ENCODE results near the gene PTPN2.

DNA sequence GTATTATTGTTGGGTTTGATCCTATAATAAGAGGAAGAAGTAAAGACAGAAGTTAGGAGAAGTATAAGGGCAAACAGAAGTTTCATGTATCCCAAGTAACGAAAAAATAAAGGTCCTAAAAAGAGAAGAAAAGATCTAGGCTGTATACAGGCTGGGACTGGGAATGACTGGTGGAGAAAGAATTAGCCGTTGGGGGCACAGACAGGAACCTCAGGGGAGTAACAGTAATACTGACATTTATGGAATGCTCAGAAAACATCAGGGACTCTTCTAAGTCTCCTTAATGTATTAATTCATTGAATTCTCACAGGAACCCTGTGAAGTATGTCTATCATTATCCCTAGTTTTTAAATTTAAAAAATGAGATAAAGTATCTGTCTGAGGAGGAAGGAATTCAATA is 67.6 kb downstream of the PTPN2 start:
- TF ChIP-seq, protein P1, sequence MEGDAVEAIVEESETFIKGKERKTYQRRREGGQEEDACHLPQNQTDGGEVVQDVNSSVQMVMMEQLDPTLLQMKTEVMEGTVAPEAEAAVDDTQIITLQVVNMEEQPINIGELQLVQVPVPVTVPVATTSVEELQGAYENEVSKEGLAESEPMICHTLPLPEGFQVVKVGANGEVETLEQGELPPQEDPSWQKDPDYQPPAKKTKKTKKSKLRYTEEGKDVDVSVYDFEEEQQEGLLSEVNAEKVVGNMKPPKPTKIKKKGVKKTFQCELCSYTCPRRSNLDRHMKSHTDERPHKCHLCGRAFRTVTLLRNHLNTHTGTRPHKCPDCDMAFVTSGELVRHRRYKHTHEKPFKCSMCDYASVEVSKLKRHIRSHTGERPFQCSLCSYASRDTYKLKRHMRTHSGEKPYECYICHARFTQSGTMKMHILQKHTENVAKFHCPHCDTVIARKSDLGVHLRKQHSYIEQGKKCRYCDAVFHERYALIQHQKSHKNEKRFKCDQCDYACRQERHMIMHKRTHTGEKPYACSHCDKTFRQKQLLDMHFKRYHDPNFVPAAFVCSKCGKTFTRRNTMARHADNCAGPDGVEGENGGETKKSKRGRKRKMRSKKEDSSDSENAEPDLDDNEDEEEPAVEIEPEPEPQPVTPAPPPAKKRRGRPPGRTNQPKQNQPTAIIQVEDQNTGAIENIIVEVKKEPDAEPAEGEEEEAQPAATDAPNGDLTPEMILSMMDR (IDR thresholded peaks at IDR 0.05; ENCODE audit: low read depth, low read length): no peak
- TF ChIP-seq EZH2phosphoT487 (IDR thresholded peaks at IDR 0.05; ENCODE audit: low read depth): no peak
